H7 (cell line): ENCODE data around the gene DVL3. TPM values are rescaled to one million over a fixed set of nuclear protein-coding genes. Genes with fewer than 3 reads are reported as not detected.

Experiments used
- DNase-seq: peaks from one replicate; pipeline ENCODE4 v3.0.0; 2012
- H3K27me3 ChIP-seq: 2 replicates; pipeline ENCODE4 v1.6.0; 2011; ENCODE audit warnings: mild to moderate bottlenecking, low read length; ENCODE audit not compliant: control insufficient read depth, insufficient read depth
- H3K36me3 ChIP-seq: replicated peaks from 2 replicates; pipeline ENCODE4 v1.5.1; 2011; ENCODE audit warnings: low read length; ENCODE audit not compliant: control insufficient read depth, insufficient read depth
- H3K4me3 ChIP-seq: 2 replicates; pipeline ENCODE4 v1.5.1; 2011; ENCODE audit warnings: low read depth, mild to moderate bottlenecking, control low read depth, low read length, moderate library complexity; ENCODE audit not compliant: insufficient read depth
- total RNA-seq: library from RNA; depleted of rRNA; stranded (reverse); fragments of >200 nt; shearing (Covaris generic); gene quantifications from 2 replicates; pipeline ENCODE4 v1.2.3, GENCODE V29; 2014

Gene DVL3
- total RNA-seq, 1 experiment from 2014 or later = 44.4 TPM

DNA sequence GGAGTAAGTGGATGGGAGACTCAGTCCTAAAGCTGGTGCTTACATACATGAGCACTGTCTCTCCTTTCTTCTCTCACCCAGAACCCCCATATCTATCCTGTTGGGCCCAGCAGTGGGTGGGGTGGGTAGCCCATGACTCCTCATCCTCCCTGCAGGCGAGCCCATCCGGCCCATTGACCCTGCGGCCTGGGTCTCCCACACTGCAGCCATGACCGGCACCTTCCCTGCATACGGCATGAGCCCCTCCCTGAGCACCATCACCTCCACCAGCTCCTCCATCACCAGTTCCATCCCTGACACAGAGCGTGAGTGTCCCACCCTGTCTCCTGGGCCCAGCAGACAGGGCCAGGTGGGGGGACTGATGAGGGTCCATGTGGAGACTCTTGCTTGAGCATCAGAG is 11.5 kb downstream of the DVL3 start:
- no peaks in the 10 kb centered on the region for H3K27me3 ChIP-seq
- H3K36me3 ChIP-seq = peaks cover 43% of the 10 kb centered on the region
- peak; percentile 12 for DNase-seq
- no peak overlapping the region for H3K4me3 ChIP-seq

- Histone ChIP-seq H3K4me3 (no peak overlapping the region), H3K27me3 (no peaks in the 10 kb centered on the region), H3K36me3 (peaks cover 45% of the 10 kb centered on the region)
- peak; percentile 13 for DNase-seq
Measured at GRCh38 chr3:184167786-184168185, 12.6 kb downstream of the DVL3 start.

GRCh38 chr3:184168363-184169120 is 13.4 kb downstream of the DVL3 start:
- Histone ChIP-seq H3K4me3 (no peak overlapping the region), H3K27me3 (no peaks in the 10 kb centered on the region), H3K36me3 (peaks cover 45% of the 10 kb centered on the region)
- no peak for DNase-seq

- Histone ChIP-seq H3K4me3 (no peak overlapping the region), H3K27me3 (no peaks in the 10 kb centered on the region), H3K36me3 (peaks cover 38% of the 10 kb centered on the region)
- peak; percentile 60 for DNase-seq
Measured at GRCh38 chr3:184169896-184170875, 15.0 kb downstream of the DVL3 start.

GRCh38 chr3:184171562-184171961 is 16.4 kb downstream of the DVL3 start:
- DNase-seq = peak; percentile 37

DNA sequence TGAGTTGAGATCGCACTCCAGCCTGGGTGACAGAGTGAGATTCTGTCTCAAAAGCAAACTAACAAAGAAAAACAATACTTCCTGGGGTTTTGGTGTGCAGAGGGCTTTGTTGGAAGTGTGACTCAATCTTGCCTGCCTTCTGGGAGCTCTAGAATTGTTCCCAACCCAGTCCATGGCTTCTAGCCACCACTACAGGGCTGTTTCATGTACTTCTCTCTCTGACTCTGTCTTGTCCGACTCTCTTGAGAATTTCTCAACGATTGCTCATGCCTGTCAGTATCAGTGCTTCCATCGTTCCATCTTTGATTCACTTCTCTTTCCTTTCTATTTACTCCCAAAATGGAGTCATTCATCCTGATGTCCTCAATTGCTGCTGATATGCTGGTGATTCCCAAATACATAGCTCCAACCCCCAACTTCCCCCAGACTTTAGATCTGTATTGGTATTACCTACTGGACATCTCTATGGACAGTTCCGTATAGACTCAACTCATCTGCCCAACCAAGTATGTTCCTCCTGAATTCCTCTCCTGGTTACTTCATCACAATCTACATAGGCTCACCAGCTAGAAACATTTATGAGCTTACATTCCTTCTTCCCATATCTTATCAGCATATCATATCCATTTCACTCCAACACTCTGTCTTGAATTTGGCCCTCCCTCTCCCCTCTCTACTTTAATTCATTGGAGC is 17.6 kb downstream of the DVL3 start:
- no peaks in the 10 kb centered on the region for H3K27me3 ChIP-seq
- DNase-seq = no peak
- peaks cover 27% of the 10 kb centered on the region for H3K36me3 ChIP-seq
- H3K4me3 ChIP-seq = no peak overlapping the region

More at GRCh38 chr3:184171562-184171961, 16.4 kb downstream of the DVL3 start:
- peaks cover 27% of the 10 kb centered on the region for H3K36me3 ChIP-seq
- no peak overlapping the region for H3K4me3 ChIP-seq
- no peaks in the 10 kb centered on the region for H3K27me3 ChIP-seq

DNA sequence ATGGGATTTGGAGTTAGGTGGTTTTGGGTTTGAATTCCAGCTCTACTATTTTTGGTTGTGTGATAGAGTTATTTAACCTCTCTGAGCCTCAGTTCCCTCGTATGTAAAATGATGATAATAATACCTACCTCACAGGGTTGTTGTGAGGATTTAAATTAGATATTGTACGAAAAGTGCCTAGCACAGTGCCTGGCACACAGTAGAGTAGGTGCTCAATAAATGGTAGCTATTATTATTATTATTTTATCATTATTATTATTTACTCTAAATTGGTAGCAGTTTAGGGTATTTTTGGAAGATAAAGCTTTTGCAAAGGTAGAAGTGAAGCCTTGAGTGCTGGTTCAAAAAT is 18.2 kb downstream of the DVL3 start:
- no peak for DNase-seq
- no peaks in the 10 kb centered on the region for H3K27me3 ChIP-seq
- H3K4me3 ChIP-seq = no peak overlapping the region
- peaks cover 26% of the 10 kb centered on the region for H3K36me3 ChIP-seq

- peaks cover 29% of the 10 kb centered on the region for H3K36me3 ChIP-seq
- DNase-seq = no peak
- no peaks in the 10 kb centered on the region for H3K27me3 ChIP-seq
- no peak overlapping the region for H3K4me3 ChIP-seq
Measured at GRCh38 chr3:184174284-184174645, 19.1 kb downstream of the DVL3 start.

GRCh38 chr3:184174646-184175492 is 19.7 kb downstream of the DVL3 start, which contains the start of gene AP2M1:
TSS of gene AP2M1 (plus strand) at chr3:184174855. CDS start at chr3:184176994, 2,139 bp downstream.
- Histone ChIP-seq H3K4me3 (peak within 1 kb of the TSS; percentile 97), H3K36me3 (peaks cover 27% of the 10 kb centered on the region), H3K27me3 (no peaks in the 10 kb centered on the region)
- DNase-seq = peak; percentile 98

- Histone ChIP-seq H3K4me3 (peak overlapping the region; percentile 97), H3K27me3 (no peaks in the 10 kb centered on the region), H3K36me3 (peaks cover 33% of the 10 kb centered on the region)
- DNase-seq = peak; percentile 47
Measured at GRCh38 chr3:184175506-184175905, 20.3 kb downstream of the DVL3 start.

DNA sequence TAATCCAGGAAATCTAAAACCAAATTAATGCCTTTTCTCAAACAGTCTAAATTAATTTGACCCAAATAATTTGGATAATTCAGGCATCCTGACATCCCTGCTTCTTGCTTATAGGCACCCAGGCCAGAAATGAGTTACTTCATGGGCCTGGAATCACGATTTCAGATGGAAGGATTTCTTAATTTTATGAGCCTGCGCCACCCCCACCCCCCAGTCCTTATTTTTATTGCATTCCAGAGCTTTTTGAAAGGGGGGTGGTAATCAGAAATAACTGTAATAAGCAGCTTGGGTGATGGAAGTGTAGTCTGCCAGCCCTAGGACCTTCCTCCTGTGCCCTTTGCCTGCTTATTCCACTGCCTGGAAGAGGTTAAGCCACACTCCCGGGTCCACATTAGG is 20.8 kb downstream of the DVL3 start:
- H3K27me3 ChIP-seq = no peaks in the 10 kb centered on the region
- peak overlapping the region; percentile 97 for H3K4me3 ChIP-seq
- H3K36me3 ChIP-seq = peaks cover 36% of the 10 kb centered on the region
- no peak for DNase-seq

GRCh38 chr3:184176377-184177330 is 21.5 kb downstream of the DVL3 start:
- no peaks in the 10 kb centered on the region for H3K27me3 ChIP-seq
- DNase-seq = peak; percentile 94
- H3K36me3 ChIP-seq = peaks cover 40% of the 10 kb centered on the region
- H3K4me3 ChIP-seq = peak overlapping the region; percentile 97

- Histone ChIP-seq H3K4me3 (0 out of 2 replicates have a peak overlapping the region, but pooled peaks have one; percentile 8), H3K27me3 (no peaks in the 10 kb centered on the region), H3K36me3 (peaks cover 45% of the 10 kb centered on the region)
- peak; percentile 60 for DNase-seq
Measured at GRCh38 chr3:184177331-184177731, 22.2 kb downstream of the DVL3 start.
